PFSK-1 (cell line): ENCODE data around the gene PRKN.

Experiments used
- FOXP2 ChIP-seq: optimal IDR thresholded peaks from 2 replicates; pipeline ENCODE3; 2011; ENCODE audit warnings: borderline replicate concordance, control low read depth, inconsistent platforms; ENCODE audit not compliant: insufficient read depth; ENCODE audit errors: extremely low read length, extremely low read depth
- POLR2AphosphoS5 ChIP-seq: IDR thresholded peaks from 2 replicates; pipeline ENCODE4 v1.6.1; 2012; ENCODE audit warnings: low read depth, mild to moderate bottlenecking, control low read depth, low read length, moderate library complexity
- REST ChIP-seq, 2 experiments: IDR thresholded peaks; 2 replicates each; pipeline versions ENCODE4 v1.6.1 to v1.8.0; 2011 to 2012; ENCODE audit warnings: low read depth in 2 of 2, low read length in 2 of 2, control low read depth in 1 of 2, inconsistent platforms in 1 of 2, mild to moderate bottlenecking in 1 of 2, moderate library complexity in 1 of 2; ENCODE audit not compliant: insufficient read depth in 1 of 2
- SIN3A ChIP-seq: IDR thresholded peaks from 2 replicates; pipeline ENCODE4 v1.6.1; 2012; ENCODE audit warnings: mild to moderate bottlenecking, low read length, moderate library complexity, borderline replicate concordance; ENCODE audit not compliant: insufficient read depth
- TAF1 ChIP-seq: IDR thresholded peaks from 2 replicates; pipeline ENCODE4 v1.6.1; 2012; ENCODE audit warnings: low read length, control low read depth, borderline replicate concordance; ENCODE audit not compliant: insufficient read depth

PRKN gene

GRCh38 chr6:162371121-162371520, 356.4 kb downstream of the PRKN start:
- TF ChIP-seq TAF1 = no peak
- TF ChIP-seq FOXP2 = no peak
- TF ChIP-seq POLR2AphosphoS5 = no peak
- TF ChIP-seq SIN3A = no peak
- TF ChIP-seq REST (IDR thresholded peaks at IDR 0.05; ENCODE audit: insufficient read depth in 1 of 2, low read depth in 2 of 2, low read length in 2 of 2) = no peak

GRCh38 chr6:162369091-162369490, 358.5 kb downstream of the PRKN start:
- TF ChIP-seq REST (IDR thresholded peaks at IDR 0.05; ENCODE audit: insufficient read depth in 1 of 2, low read depth in 2 of 2, low read length in 2 of 2) (no peak), SIN3A (no peak), POLR2AphosphoS5 (no peak), FOXP2 (no peak), TAF1 (no peak)

DNA sequence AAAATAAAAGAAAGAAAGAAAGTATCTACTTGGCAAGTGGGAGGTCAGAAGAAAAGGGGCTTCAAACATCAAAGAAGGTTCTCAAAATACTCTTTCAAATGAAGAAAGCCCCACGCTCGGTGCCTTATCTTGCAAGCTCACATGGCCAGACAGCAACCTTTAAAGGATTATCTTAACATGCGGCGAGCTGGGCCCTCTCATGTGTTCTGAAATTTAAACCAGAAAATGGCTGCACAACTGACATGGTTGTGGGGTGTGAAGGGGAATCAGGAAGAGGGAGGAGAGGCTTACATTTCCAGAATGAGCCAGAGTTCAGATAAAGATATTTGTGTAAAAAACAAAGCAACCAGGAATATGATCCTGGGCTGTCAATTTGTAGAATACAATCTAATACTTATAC, 363.1 kb downstream of the PRKN start:
- TF ChIP-seq POLR2AphosphoS5 (no peak), SIN3A (no peak), FOXP2 (no peak), REST (IDR thresholded peaks at IDR 0.05; ENCODE audit: insufficient read depth in 1 of 2, low read depth in 2 of 2, low read length in 2 of 2) (no peak), TAF1 (no peak)

- no peak for TF ChIP-seq POLR2AphosphoS5
- no peak for TF ChIP-seq FOXP2
- TF ChIP-seq TAF1 = no peak
- no peak for TF ChIP-seq SIN3A
- TF ChIP-seq REST (IDR thresholded peaks at IDR 0.05; ENCODE audit: insufficient read depth in 1 of 2, low read depth in 2 of 2, low read length in 2 of 2) = no peak
Measured at GRCh38 chr6:162363757-162364156, 363.8 kb downstream of the PRKN start.

DNA sequence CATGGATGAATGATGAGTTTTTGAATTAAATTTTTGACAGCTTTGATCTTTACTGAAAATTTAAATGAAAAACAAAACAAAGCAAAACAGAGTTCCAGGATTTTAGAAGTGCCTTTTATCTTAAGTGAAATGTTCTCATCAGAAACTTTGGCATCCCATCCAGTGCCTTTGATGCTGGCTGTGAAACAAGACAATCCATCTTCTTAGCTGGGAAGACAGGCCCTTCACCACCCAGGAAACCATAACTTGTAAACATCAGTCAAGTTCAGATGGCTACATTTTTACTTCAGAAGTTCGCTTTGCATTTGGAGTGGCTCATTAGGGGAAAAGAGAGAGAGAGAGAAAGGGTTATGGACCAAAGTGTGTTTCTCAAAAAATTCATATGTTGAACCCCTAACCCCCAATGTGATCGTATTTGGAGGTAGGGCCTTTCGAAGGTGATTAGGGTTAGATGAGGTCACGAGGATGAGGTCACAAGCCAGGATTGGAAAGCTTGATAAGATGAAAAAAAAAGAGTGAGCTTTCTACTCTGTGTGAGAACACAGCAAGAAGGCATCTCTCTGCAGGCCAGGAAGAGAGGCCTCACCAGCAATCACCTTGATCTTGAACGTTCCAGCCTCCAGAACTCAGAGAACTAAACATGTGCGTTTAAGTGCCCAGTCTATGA, 366.5 kb downstream of the PRKN start:
- no peak for TF ChIP-seq REST (IDR thresholded peaks at IDR 0.05; ENCODE audit: insufficient read depth in 1 of 2, low read depth in 2 of 2, low read length in 2 of 2)
- TF ChIP-seq SIN3A = no peak
- TF ChIP-seq FOXP2 = no peak
- no peak for TF ChIP-seq POLR2AphosphoS5
- TF ChIP-seq TAF1 = no peak
